ENCODE measurements around the gene IGF2BP2. TPM values are rescaled to one million over a fixed set of nuclear protein-coding genes. Genes with fewer than 3 reads are reported as not detected.

The IGF2BP2 gene
- total RNA-seq, 1 donor from 2014 or later = 17.9 TPM

DNA sequence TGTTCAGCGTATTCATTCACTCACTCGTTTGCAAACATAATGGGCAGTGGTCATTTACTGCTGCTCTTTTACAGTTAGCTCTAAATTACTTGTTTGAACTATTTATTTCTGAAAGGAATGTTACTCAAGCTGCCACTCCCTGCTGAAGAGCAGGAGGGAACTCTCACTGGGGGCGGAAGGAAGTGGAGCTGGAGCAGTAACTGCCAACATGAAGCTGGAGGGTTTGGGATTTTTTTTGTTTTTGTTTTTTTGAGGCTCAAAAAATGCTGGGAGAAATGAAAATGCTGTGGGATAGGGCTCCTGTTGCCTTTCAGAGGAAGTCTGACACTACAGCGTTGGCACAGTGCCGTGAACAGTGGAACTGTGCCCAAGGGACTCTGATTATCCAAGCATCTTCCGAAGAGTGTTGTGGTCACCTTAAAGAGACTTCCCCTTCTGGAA is 194.6 kb downstream of the IGF2BP2 start:
- Histone ChIP-seq H3K4me3 (no peak overlapping the region), H3K9me3 (replicated peaks) (no peaks in the 10 kb centered on the region), H3K4me1 (peaks cover 21% of the 10 kb centered on the region), H3K27me3 (ENCODE audit: low read depth) (no peaks in the 10 kb centered on the region), H3K27ac (replicated peaks) (peak overlapping the region; percentile 50), H3K36me3 (peaks cover 48% of the 10 kb centered on the region)
- intact Hi-C loops (cut with micrococcal nuclease) = no loop called here
- TF ChIP-seq CTCF (IDR thresholded peaks at IDR 0.05; ENCODE audit: borderline replicate concordance) = no peak
- peak; percentile 71 for DNase-seq

DNA sequence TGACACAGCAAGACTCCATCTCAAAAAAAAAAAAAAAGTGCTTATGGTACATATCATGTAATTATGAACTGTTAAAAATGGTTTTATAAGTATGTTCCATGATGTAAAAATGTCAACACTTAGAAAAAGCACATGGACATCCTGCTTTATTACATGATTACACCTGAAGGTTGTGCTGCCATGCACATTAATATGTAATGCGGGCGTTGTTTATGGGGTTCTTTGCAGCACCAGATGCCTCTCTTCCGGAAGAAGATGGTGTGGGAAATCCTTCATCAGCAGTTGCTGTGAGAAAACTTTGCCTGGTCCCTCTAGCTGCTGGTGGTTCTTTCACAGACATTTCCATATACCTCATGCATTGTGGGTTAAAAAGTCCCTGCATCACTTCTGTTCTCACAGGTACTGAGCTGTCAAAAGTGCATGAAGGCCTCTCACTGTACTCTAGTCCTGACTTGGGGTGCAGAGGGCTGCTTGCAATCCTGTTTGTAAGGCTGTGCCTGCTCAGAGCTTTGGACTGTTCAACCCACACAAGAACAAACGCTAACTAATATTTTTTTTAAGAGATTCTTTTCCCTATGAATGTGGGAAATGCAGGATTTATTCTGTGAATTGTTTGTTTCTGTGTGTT is 195.2 kb downstream of the IGF2BP2 start:
- DNase-seq = no peak
- intact Hi-C loops (cut with micrococcal nuclease) = no loop called here

DNA sequence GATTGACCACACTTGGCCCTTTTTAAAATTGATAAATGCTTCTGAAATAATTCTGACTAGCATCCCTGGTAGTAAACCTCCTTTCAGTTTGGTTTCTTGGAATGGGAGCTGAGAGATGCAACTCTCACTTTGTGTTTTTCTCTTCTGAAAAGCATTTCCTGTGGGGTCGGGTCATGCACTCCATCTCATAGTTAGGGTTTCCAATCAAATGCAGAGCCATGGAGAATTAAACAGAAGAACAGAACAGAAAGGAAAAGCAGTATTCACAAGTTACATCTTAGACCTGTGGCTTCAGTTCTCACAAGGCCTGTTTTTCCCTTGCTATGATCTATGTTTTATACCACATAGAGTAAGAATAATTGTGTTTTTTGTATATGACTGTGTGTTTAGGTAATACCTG is 199.1 kb downstream of the IGF2BP2 start:
- Histone ChIP-seq H3K36me3 (peaks cover 80% of the 10 kb centered on the region), H3K27ac (replicated peaks) (no peak overlapping the region), H3K27me3 (ENCODE audit: low read depth) (no peaks in the 10 kb centered on the region), H3K9me3 (replicated peaks) (no peaks in the 10 kb centered on the region), H3K4me3 (no peak overlapping the region), H3K4me1 (peaks cover 18% of the 10 kb centered on the region)
- intact Hi-C loops (cut with micrococcal nuclease) = no loop called here
- no peak for TF ChIP-seq CTCF (IDR thresholded peaks at IDR 0.05; ENCODE audit: borderline replicate concordance)
- DNase-seq = no peak

More for the DNA sequence above, 195.2 kb downstream of the IGF2BP2 start:
- Histone ChIP-seq H3K4me1 (peaks cover 21% of the 10 kb centered on the region), H3K9me3 (replicated peaks) (no peaks in the 10 kb centered on the region), H3K36me3 (peaks cover 53% of the 10 kb centered on the region), H3K4me3 (no peak overlapping the region), H3K27ac (replicated peaks) (peak overlapping the region; percentile 50), H3K27me3 (ENCODE audit: low read depth) (no peaks in the 10 kb centered on the region)
- TF ChIP-seq CTCF (IDR thresholded peaks at IDR 0.05; ENCODE audit: borderline replicate concordance) = no peak

DNA sequence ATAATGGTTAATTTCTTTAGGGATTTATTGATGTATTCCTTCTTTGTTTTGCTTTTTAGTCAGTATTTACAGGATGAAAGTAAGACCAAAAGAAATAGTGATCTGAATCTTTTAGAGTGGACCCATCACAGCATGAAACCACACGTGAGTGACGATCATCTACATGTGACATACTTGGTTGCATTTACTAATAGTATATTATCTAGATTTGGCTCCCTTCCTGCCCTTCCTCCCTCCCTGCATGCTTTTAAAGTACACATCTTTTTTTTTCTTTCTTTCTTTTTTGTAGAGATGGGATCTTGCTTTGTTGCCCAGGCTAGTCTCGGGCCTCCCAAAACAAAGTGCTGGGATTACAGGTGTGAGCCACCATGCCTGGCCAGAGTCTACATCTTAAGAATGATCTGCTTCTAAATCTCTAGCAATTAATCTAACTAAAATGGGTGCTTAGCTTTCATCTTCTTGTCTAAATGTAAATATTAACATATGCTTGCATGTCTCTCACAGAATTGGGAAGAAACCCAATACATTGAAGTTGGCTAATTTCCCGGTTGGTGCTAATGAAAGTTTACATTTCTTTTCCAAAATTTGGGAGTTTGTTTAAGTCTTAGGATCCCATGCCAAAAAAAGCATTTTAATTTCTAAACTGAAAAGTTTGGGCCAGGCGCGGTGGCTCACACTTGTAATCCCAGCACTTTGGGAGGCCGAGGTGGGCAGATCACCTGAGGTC is 200.7 kb downstream of the IGF2BP2 start:
- TF ChIP-seq CTCF (IDR thresholded peaks at IDR 0.05; ENCODE audit: borderline replicate concordance) = no peak
- Histone ChIP-seq H3K4me1 (peaks cover 1% of the 10 kb centered on the region), H3K9me3 (replicated peaks) (no peaks in the 10 kb centered on the region), H3K27ac (replicated peaks) (no peak overlapping the region), H3K4me3 (no peak overlapping the region), H3K36me3 (peaks cover 95% of the 10 kb centered on the region), H3K27me3 (ENCODE audit: low read depth) (no peaks in the 10 kb centered on the region)
- no peak for DNase-seq
- intact Hi-C loops (cut with micrococcal nuclease) = no loop called here

- H3K4me3 ChIP-seq = no peak overlapping the region
- no peak for TF ChIP-seq CTCF (IDR thresholded peaks at IDR 0.05; ENCODE audit: borderline replicate concordance)
- no peaks in the 10 kb centered on the region for H3K4me1 ChIP-seq
- no peaks in the 10 kb centered on the region for H3K27me3 ChIP-seq (ENCODE audit: low read depth)
- no peak for DNase-seq
- H3K36me3 ChIP-seq = peaks cover 92% of the 10 kb centered on the region
- no peak overlapping the region for H3K27ac ChIP-seq (replicated peaks)
- no peaks in the 10 kb centered on the region for H3K9me3 ChIP-seq (replicated peaks)
- intact Hi-C loops (cut with micrococcal nuclease) = no loop called here
These were observed 211.8 kb downstream of the IGF2BP2 start for GRCh38 chr3:185613016-185613415.
